ENCODE measurements around the gene ATP6V0C. TPM values are rescaled to one million over a fixed set of nuclear protein-coding genes. Genes with fewer than 3 reads are reported as not detected.

Gene ATP6V0C
- total and polyA plus RNA-seq, 2 of the 8 experiments (the other 6 are each of a cell fraction or from before 2014, with no cell fraction given): 125 to 176 TPM

- TF ChIP-seq CHD7 (IDR thresholded peaks at IDR 0.05; ENCODE audit: insufficient replicate concordance, low read length) (no peak), RXRA (IDR thresholded peaks at IDR 0.05; ENCODE audit: insufficient read depth, low read depth, low read length) (no peak)
These were observed 29.5 kb upstream of the ATP6V0C start (continued) for GRCh38 chr16:2483939-2484897.

Measured in H1 (cell line).